ENCODE measurements around the gene LGALS4.
"Not testable (repeated sequence)": the region's sequence is repeated elsewhere in the genome, so short reads cannot be mapped to it uniquely, and the experiment has no call there.

Gene LGALS4

DNA sequence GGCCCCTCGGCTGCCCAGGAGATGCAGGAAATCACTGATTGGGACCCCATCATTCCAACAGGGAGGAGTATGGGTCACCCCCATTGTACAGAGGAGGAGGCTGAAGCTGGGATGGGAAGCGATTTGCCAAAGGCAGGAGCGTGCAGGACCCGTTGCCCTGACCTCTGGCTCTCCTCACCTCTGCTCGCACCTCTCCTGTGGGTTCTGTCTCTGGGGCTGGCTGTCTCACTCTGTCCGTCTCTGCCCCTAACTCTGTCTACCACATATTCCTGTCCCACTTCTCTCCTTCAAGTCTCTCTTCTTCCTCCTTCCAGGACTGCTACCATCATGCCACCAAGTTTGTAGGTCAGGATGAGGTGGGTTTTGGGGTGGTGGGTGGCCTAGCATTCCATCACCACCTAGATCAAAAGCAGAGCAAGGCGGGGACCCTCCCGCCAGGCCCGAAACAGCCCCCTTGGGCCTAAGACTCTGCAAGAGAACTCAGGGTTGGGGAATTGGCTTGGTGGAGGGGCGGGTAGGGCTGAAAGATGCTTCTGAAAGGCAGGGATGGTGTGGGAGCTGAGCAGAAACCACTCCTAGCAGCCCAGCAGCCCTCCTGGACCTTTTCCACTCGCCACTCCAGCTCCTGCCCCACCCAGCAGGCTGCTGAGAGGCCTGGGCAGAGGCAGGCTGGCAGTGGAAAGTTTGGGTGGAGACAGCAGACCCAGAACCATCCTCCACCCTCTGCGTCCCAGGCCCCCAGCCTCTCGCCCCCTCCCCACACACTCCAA lies 38.4 kb downstream of the LGALS4 start:
- H3K4me1 ChIP-seq (ENCODE audit: control insufficient read depth in 5 of 5, insufficient read depth in 5 of 5, low read length in 5 of 5): peaks cover 0 to 9% (median 8%) of the 10 kb centered on the region in 5 donors
- H3K9me3 ChIP-seq (ENCODE audit: control insufficient read depth in 5 of 5, low read length in 5 of 5): no peaks in the 10 kb centered on the region
- H3K27ac ChIP-seq (ENCODE audit: low read depth, low read length): no peak overlapping the region
- H3K4me3 ChIP-seq (ENCODE audit: low read depth in 1 of 5, low read length in 5 of 5): no peak overlapping the region
- no peaks in the 10 kb centered on the region for H3K36me3 ChIP-seq (ENCODE audit: control insufficient read depth in 5 of 5, insufficient read depth in 5 of 5, low read length in 5 of 5)
- no peaks in the 10 kb centered on the region for H3K27me3 ChIP-seq (ENCODE audit: control insufficient read depth in 5 of 5, insufficient read depth in 4 of 5, low read length in 5 of 5)
- no peak overlapping the region for H3K9ac ChIP-seq (ENCODE audit: low read length in 5 of 5)

DNA sequence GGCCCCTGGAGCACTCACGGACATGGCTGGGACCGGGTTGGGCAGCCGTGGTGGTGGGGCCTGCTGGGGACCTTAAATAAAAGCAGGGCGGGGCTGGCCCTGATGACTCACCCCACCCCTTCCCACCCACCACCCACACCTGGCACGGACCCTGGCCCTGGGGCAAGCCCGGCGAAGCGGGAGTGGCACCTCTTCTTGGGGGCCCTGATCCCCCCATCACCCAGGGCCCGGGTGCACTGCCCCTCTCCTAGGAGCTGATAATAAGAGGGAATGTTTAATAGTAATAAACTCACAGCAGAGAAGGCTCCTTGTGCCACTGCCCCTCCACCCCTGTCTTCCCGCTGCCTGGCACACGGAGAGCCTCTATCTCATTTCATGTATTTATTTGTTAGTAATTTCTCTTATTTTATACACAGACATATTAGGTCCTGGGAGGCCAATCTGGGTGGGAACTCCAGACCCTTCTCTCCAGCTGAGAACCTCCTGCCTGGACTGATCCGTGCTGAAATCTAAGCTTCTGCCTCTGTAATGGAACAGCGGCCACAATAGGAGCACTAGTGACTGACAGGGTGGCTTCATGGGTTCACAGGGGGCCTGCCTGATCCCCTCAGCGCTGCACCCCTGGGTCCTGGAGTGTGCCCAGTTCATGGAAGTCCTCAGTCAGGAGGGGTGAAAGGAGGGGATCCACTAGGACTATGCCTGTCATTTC lies 39.1 kb downstream of the LGALS4 start, which contains the start of gene LGALS7:
LGALS7 (minus strand) TSS at position 49 of the 709 bp plus-strand sequence; CDS start at position 24, 25 bp downstream.
- no peaks in the 10 kb centered on the region for H3K9me3 ChIP-seq (ENCODE audit: control insufficient read depth in 5 of 5, low read length in 5 of 5)
- H3K36me3 ChIP-seq (ENCODE audit: control insufficient read depth in 5 of 5, insufficient read depth in 5 of 5, low read length in 5 of 5): no peaks in the 10 kb centered on the region
- H3K9ac ChIP-seq (ENCODE audit: low read length in 5 of 5): no peak within 1 kb of the TSS
- no peaks in the 10 kb centered on the region for H3K27me3 ChIP-seq (ENCODE audit: control insufficient read depth in 5 of 5, insufficient read depth in 4 of 5, low read length in 5 of 5)
- H3K4me1 ChIP-seq (ENCODE audit: control insufficient read depth in 5 of 5, insufficient read depth in 5 of 5, low read length in 5 of 5): peaks cover 0 to 12% (median 8%) of the 10 kb centered on the region in 5 donors
- no peak within 1 kb of the TSS for H3K27ac ChIP-seq (ENCODE audit: low read depth, low read length)
- no peak within 1 kb of the TSS for H3K4me3 ChIP-seq (ENCODE audit: low read depth in 1 of 5, low read length in 5 of 5)

DNA sequence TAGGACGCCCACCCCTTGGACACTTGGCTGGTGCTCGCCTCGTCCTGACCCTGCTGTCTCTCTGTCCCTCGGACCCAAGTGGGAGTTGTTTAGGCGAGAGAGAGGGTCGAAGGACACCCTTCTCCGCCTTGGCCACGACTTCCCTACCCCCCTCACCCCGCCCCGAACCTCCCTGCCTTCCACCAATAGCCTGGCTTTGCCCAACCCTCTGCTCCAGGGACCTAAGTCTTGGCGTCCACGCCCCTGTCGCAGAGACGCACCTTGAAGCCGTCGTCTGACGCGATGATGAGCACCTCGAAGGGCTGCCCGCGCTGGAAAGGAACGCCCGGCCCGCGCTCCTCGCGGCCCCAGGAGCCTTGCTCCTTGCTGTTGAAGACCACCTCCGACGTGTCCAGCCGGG lies 41.2 kb downstream of the LGALS4 start:
- not testable (repeated sequence) for H3K27me3 ChIP-seq (ENCODE audit: control insufficient read depth in 5 of 5, insufficient read depth in 4 of 5, low read length in 5 of 5); H3K27ac ChIP-seq (ENCODE audit: low read depth, low read length); H3K9me3 ChIP-seq (ENCODE audit: control insufficient read depth in 5 of 5, low read length in 5 of 5); H3K9ac ChIP-seq (ENCODE audit: low read length in 5 of 5); H3K4me3 ChIP-seq (ENCODE audit: low read depth in 1 of 5, low read length in 5 of 5); H3K36me3 ChIP-seq (ENCODE audit: control insufficient read depth in 5 of 5, insufficient read depth in 5 of 5, low read length in 5 of 5)
- H3K4me1 ChIP-seq (ENCODE audit: control insufficient read depth in 5 of 5, insufficient read depth in 5 of 5, low read length in 5 of 5): peaks cover 0 to 12% (median 8%) of the 10 kb centered on the region in 5 donors

DNA sequence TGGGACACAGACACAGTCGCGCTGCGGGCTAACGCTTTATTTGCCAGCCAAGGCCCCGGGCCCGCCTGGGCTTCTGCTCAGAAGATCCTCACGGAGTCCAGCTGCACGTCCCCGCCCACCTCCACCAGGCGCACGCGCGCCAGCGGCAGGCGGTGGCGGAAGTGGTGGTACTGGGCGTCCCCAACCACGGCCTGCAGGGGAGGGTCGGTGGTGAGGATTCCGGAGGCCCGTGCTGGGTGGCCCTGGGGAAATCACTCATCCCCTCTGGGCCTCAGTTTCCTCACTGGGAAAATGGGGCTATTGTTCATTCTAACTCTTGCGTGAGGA lies 41.8 kb downstream of the LGALS4 start:
- not testable (repeated sequence) for H3K27ac ChIP-seq (ENCODE audit: low read depth, low read length); H3K27me3 ChIP-seq (ENCODE audit: control insufficient read depth in 5 of 5, insufficient read depth in 4 of 5, low read length in 5 of 5); H3K4me3 ChIP-seq (ENCODE audit: low read depth in 1 of 5, low read length in 5 of 5); H3K36me3 ChIP-seq (ENCODE audit: control insufficient read depth in 5 of 5, insufficient read depth in 5 of 5, low read length in 5 of 5); H3K9me3 ChIP-seq (ENCODE audit: control insufficient read depth in 5 of 5, low read length in 5 of 5); H3K9ac ChIP-seq (ENCODE audit: low read length in 5 of 5)
- H3K4me1 ChIP-seq (ENCODE audit: control insufficient read depth in 5 of 5, insufficient read depth in 5 of 5, low read length in 5 of 5): peaks cover 0 to 12% (median 8%) of the 10 kb centered on the region in 5 donors

DNA sequence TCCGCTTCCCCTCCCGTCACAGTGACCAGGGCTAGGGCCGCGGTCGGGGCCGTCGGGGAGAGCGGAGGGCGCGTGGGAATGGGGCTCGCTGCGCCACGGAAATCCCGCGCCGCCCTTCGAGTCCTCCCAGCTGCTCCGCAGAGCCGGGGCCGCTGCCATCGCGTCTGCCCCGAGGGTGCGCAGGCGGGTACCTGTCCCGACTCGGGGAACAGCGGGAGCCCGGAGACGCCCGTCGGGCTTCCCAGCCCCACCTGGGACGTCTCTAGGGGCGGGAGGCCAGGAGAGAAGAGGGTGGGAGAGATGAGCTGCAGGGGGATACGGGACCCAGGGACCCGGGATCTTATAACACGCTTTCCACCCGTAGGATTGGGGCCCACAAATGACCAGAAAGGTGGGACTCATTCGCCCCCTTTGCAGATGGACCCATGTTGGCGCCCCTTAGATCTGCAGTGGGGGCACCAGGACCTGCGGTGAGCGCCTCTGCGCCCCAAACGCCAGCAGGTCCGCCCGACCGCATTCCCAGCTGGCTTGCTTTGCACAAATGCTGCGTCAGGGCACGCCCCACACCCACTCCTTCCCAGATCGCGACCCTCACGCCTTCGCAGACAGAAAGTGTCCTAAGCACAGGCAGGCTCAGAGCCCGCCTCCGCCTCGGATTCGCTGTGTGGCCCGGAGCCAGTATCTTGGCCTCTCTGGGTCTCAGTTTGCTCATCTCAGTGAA lies 42.4 kb downstream of the LGALS4 start:
- not testable (repeated sequence) for H3K27ac ChIP-seq (ENCODE audit: low read depth, low read length); H3K9me3 ChIP-seq (ENCODE audit: control insufficient read depth in 5 of 5, low read length in 5 of 5); H3K27me3 ChIP-seq (ENCODE audit: control insufficient read depth in 5 of 5, insufficient read depth in 4 of 5, low read length in 5 of 5); H3K36me3 ChIP-seq (ENCODE audit: control insufficient read depth in 5 of 5, insufficient read depth in 5 of 5, low read length in 5 of 5)
- Histone ChIP-seq H3K4me3 (ENCODE audit: low read depth in 1 of 5, low read length in 5 of 5) (peak overlapping the region in 2 of 5 donors; percentile 40 to 46), H3K4me1 (ENCODE audit: control insufficient read depth in 5 of 5, insufficient read depth in 5 of 5, low read length in 5 of 5) (peaks cover 0 to 12% (median 8%) of the 10 kb centered on the region in 5 donors), H3K9ac (ENCODE audit: low read length in 5 of 5) (peak overlapping the region in 1 of 5 donors; percentile 11)

DNA sequence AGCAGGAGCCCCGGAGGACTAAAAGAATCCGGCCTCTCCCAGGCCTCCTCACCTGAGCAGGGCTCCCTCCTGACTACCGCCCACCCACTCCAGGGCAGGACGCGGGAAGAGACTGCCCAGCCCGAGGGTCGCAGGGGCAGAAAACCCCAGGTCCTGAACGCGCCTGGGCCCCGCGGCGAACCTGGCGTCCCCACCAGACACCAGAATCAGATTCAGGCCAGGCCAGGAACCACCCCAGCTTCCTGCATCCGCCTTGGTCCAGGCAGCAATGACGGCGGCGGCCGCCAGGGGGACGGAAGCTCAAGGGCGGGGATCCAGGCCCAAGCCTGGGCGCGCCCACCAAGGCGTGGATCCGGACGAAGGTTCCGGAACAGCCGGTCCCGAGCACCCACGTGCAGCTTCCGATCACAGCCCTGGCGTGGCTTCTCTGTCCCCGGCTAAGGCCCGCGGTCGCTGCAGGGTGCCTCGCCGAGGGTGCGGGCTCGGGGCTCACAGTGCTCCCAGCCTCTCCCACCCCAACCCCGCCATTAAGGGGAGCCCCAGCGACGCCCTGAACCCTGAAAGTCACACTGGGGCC lies 43.0 kb downstream of the LGALS4 start:
- H3K27me3 ChIP-seq (ENCODE audit: control insufficient read depth in 5 of 5, insufficient read depth in 4 of 5, low read length in 5 of 5): no peaks in the 10 kb centered on the region
- H3K36me3 ChIP-seq (ENCODE audit: control insufficient read depth in 5 of 5, insufficient read depth in 5 of 5, low read length in 5 of 5): no peaks in the 10 kb centered on the region
- H3K4me1 ChIP-seq (ENCODE audit: control insufficient read depth in 5 of 5, insufficient read depth in 5 of 5, low read length in 5 of 5): peaks cover 0 to 12% (median 8%) of the 10 kb centered on the region in 5 donors
- H3K9ac ChIP-seq (ENCODE audit: low read length in 5 of 5): peak overlapping the region in 2 of 5 donors; percentile 11 to 53
- no peaks in the 10 kb centered on the region for H3K9me3 ChIP-seq (ENCODE audit: control insufficient read depth in 5 of 5, low read length in 5 of 5)
- H3K4me3 ChIP-seq (ENCODE audit: low read depth in 1 of 5, low read length in 5 of 5): peak overlapping the region in 3 of 5 donors; percentile 32 to 46 (median 40)
- H3K27ac ChIP-seq (ENCODE audit: low read depth, low read length): no peak overlapping the region

DNA sequence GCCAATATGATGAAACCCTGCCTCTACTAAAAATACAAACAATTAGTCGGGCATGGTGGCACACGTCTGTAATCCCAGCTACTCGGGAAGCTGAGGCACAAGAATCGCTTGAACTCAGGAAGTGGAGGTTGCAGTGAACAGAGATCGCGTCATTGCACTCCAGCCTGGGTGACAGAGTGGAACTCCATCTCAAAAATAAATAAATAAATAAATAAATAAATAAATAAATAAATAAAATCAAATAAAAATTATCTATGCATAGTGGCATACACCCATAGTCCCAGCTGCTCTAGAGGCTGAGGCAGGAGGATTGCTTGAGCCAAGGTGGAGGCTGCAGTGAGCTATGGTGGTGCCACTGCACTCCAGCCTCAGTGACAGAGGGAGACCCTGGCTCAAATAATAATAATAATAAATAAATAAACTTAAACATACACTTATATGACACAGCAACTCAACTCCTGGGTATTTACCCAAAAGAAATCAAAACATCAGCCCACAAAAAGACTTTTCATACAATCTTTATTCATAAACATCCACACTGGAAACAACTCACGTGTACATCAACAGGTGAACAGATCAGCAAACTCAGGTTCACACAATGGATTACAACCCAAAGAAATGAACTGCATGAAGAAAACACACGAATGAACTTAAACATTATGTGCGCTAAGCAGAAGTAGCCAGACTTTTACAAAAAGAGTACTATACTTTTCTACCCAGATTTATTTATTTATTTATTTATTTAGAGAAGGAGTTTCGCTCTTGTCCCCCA lies 46.3 kb downstream of the LGALS4 start:
- Histone ChIP-seq H3K9me3 (ENCODE audit: control insufficient read depth in 5 of 5, low read length in 5 of 5) (no peaks in the 10 kb centered on the region), H3K27ac (ENCODE audit: low read depth, low read length) (no peak overlapping the region), H3K4me1 (ENCODE audit: control insufficient read depth in 5 of 5, insufficient read depth in 5 of 5, low read length in 5 of 5) (peaks cover 0 to 12% (median 8%) of the 10 kb centered on the region in 5 donors), H3K4me3 (ENCODE audit: low read depth in 1 of 5, low read length in 5 of 5) (no peak overlapping the region), H3K9ac (ENCODE audit: low read length in 5 of 5) (no peak overlapping the region), H3K36me3 (ENCODE audit: control insufficient read depth in 5 of 5, insufficient read depth in 5 of 5, low read length in 5 of 5) (no peaks in the 10 kb centered on the region), H3K27me3 (ENCODE audit: control insufficient read depth in 5 of 5, insufficient read depth in 4 of 5, low read length in 5 of 5) (no peaks in the 10 kb centered on the region)

DNA sequence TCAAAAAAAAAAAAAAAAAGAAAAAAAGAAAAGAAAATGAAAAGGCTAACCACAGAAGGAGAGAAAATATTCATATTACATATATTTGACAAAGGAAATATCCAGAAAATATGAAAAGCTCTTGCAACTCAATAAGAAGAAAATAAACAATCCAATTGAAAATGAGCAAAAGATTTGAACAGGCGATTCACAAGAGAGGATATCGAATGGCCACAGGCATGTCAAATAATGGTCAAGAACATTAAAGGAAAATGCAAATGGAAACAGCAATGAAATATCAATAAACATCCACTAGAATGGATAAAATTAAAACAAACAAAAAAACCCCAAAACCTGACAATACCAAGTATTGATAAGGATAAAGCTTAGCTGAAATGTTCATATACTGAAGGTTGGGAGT lies 47.5 kb downstream of the LGALS4 start:
- Histone ChIP-seq H3K27me3 (ENCODE audit: control insufficient read depth in 5 of 5, insufficient read depth in 4 of 5, low read length in 5 of 5) (no peaks in the 10 kb centered on the region), H3K9me3 (ENCODE audit: control insufficient read depth in 5 of 5, low read length in 5 of 5) (no peaks in the 10 kb centered on the region), H3K4me3 (ENCODE audit: low read depth in 1 of 5, low read length in 5 of 5) (no peak overlapping the region), H3K27ac (ENCODE audit: low read depth, low read length) (no peak overlapping the region), H3K9ac (ENCODE audit: low read length in 5 of 5) (no peak overlapping the region), H3K36me3 (ENCODE audit: control insufficient read depth in 5 of 5, insufficient read depth in 5 of 5, low read length in 5 of 5) (no peaks in the 10 kb centered on the region), H3K4me1 (ENCODE audit: control insufficient read depth in 5 of 5, insufficient read depth in 5 of 5, low read length in 5 of 5) (peaks cover 0 to 11% (median 8%) of the 10 kb centered on the region in 5 donors)

DNA sequence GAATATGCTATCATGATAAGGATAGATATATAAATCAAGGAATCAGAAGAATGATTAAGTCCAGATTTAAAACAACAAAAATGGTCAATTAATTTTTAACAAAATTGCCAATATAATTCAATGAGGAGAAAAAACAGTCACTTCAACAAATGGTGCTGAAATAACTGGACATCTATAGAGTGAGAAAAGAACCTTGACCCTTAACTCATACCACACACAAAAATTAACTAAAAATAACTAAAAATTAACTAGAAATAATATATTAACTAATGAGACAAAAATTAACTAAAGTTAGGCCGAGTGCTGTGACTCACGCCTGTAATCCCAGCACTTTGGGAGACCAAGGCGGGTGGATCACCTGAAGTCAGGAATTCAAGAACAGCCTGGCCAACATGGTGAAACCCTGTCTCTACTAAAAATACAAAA lies 48.9 kb downstream of the LGALS4 start:
- no peak overlapping the region for H3K27ac ChIP-seq (ENCODE audit: low read depth, low read length)
- no peak overlapping the region for H3K9ac ChIP-seq (ENCODE audit: low read length in 5 of 5)
- H3K36me3 ChIP-seq (ENCODE audit: control insufficient read depth in 5 of 5, insufficient read depth in 5 of 5, low read length in 5 of 5): no peaks in the 10 kb centered on the region
- no peaks in the 10 kb centered on the region for H3K4me1 ChIP-seq (ENCODE audit: control insufficient read depth in 5 of 5, insufficient read depth in 5 of 5, low read length in 5 of 5)
- H3K27me3 ChIP-seq (ENCODE audit: control insufficient read depth in 5 of 5, insufficient read depth in 4 of 5, low read length in 5 of 5): no peaks in the 10 kb centered on the region
- H3K9me3 ChIP-seq (ENCODE audit: control insufficient read depth in 5 of 5, low read length in 5 of 5): no peaks in the 10 kb centered on the region
- H3K4me3 ChIP-seq (ENCODE audit: low read depth in 1 of 5, low read length in 5 of 5): no peak overlapping the region
